RWPE1 (cell line): Measurements from ENCODE around the gene CNN2.

ENCODE experiments used
- CTCF ChIA-PET: fragments of 350-600 bp; sonication (Branson Sonifier 250); formaldehyde crosslinking; extraction: SDS; loops from one replicate; lab custom pipeline; 2021; lab: Yijun Ruan, JAX
- POLR2A ChIA-PET: fragments of 400-600 bp; formaldehyde crosslinking; extraction: SDS; loops from one replicate; lab custom pipeline; 2020; ENCODE audit warnings: antibody characterized with exemption; ENCODE audit not compliant: low non-redundant PET; lab: Yijun Ruan, JAX
- DNase-seq: peaks from one replicate; pipeline ENCODE4 v3.0.0; 2012; ENCODE audit warnings: low spot score
- H3K27ac ChIP-seq: fragments of 450-650 bp; 2 replicates; pipeline ENCODE4 v1.5.1; 2017
- CTCF ChIP-seq: fragments of 450-650 bp; conservative IDR thresholded peaks from 2 replicates; pipeline ENCODE4 v1.5.1; 2017; ENCODE audit warnings: low read depth, mild to moderate bottlenecking

CNN2 gene

GRCh38 chr19:1000591-1001537 is 25.5 kb upstream of the CNN2 start:
- ChIA-PET POLR2A (interaction anchor here (0.6 kb wide), 1 partner anchor 76 kb away, joined by 10 read pairs; no protein-coding TSS in a partner anchor), CTCF (interaction anchor here (0.5 to 1.1 kb wide), 8 partner anchors 14 to 324 kb away, joined by 3 to 5 read pairs (median 4); partner anchors contain the start of gene ARHGAP45)
- no peak overlapping the region for H3K27ac ChIP-seq
- no peak for TF ChIP-seq CTCF
- DNase-seq, result no peak

GRCh38 chr19:1001538-1002166 is 24.8 kb upstream of the CNN2 start:
- ChIA-PET POLR2A (interaction anchor here (0.6 kb wide), 1 partner anchor 76 kb away, joined by 10 read pairs; no protein-coding TSS in a partner anchor), CTCF (interaction anchor here (0.5 to 1.1 kb wide), 8 partner anchors 13 to 324 kb away, joined by 3 to 5 read pairs (median 4); partner anchors contain the start of gene ARHGAP45)
- DNase-seq, result peak; percentile 48
- TF ChIP-seq CTCF, result peak; percentile 93
- no peak overlapping the region for H3K27ac ChIP-seq

DNA sequence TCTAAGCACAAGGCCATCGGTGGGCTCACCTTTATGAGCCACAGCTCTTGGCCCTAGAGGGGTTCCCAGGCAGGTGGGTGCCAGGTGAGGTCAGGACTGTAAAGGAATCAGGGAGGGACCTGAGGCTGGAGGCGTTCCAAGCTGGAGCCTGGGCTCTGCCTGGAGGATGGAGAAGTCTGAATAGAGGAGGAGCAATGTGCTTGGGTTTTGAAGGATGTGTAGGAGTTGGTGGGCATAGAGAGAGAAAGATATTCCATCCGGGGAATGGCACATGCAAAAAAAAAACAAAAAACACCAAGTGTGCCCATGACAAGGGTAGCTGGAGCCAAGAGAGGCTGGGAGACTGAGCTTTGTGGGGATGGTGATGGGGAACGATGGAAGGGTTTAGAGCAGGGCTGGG is 23.8 kb upstream of the CNN2 start:
- no peak overlapping the region for H3K27ac ChIP-seq
- no peak for DNase-seq
- POLR2A ChIA-PET, result no interaction called here
- CTCF ChIA-PET, result no interaction called here
- TF ChIP-seq CTCF, result no peak

DNA sequence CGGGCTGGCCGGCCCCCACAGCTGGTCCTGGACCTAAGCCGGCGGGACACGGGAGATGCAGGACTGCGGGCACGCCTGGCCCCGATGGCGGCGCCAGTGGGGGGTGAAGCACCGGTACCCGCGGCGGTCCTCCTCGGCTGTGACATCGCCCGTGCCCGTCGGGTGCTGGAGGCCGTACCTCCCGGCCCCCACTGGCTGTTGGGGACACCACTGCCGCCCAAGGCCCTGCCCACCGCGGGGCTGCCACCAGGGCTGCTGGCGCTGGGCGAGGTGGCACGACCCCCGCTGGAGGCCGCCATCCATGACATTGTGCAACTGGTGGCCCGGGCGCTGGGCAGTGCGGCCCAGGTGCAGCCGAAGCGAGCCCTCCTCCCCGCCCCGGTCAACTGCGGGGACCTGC is 23.1 kb upstream of the CNN2 start:
- POLR2A ChIA-PET, result no interaction called here
- no peak overlapping the region for H3K27ac ChIP-seq
- CTCF ChIA-PET, result interaction anchor here (0.7 kb wide), 1 partner anchor 10 kb away, joined by 3 read pairs; no protein-coding TSS in a partner anchor
- no peak for TF ChIP-seq CTCF
- no peak for DNase-seq

GRCh38 chr19:1004204-1004802 is 22.1 kb upstream of the CNN2 start:
- ChIA-PET POLR2A (interaction anchor here (0.6 kb wide), 1 partner anchor 20 kb away, joined by 3 read pairs; the partner anchor contains the start of gene WDR18), CTCF (interaction anchor here (0.7 to 1.0 kb wide), 2 partner anchors 9 to 141 kb away, joined by 3 to 4 read pairs; no protein-coding TSS in a partner anchor)
- H3K27ac ChIP-seq, result no peak overlapping the region
- no peak for DNase-seq
- no peak for TF ChIP-seq CTCF
